GM19463 (cell line): ENCODE data around the gene ASXL1.

ENCODE experiments used
- ATAC-seq: cut with Tn5 transposase; IDR thresholded peaks from one replicate; pipeline ENCODE4 v1.9.1; 2021; ENCODE audit warnings: mild to moderate bottlenecking, moderate library complexity; ENCODE audit not compliant: unreplicated experiment

The ASXL1 gene

DNA sequence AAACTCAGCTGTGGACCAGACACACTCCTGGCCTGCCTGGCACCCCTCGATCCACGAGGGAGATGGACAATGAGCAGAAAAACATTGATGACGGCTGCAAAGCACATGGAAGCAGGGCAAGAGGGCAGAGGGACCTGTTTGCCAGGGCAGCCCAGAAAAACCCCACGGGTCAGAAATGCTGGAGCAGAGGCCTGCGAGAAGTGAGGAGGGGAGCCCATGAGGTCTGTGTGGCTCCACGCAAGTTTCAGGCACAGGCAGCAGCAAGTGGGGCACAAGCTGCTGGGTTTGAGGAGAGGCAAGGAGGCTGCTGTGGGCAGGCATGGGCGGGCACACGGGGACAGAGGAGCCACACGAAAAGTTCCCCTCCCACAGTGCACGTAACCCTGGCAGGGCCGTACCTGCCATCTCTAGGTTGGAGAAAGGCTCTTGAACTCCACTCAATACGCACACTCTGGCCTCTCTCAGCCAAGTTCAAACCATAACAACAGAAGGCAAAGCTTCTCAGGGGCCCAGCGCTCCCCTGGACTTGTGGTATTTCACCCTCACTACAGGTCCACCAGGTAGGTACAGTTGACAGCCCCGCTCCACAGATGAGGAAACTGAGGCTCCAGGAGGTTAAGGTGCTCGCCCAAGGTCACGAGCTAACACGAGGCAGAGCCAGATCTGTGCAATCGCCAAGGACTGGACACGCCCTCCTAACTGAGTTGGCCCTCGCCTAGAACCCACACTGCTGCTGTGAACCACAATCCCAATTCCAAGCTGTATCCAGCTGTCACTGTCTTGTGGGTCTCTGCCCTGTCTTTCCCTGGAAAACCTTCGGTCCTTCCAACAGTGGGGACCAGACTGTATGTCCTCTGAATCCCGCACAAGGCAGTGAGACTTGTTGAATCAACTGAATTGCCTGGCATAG is 118.8 kb downstream of the ASXL1 start:
- no peak for ATAC-seq

DNA sequence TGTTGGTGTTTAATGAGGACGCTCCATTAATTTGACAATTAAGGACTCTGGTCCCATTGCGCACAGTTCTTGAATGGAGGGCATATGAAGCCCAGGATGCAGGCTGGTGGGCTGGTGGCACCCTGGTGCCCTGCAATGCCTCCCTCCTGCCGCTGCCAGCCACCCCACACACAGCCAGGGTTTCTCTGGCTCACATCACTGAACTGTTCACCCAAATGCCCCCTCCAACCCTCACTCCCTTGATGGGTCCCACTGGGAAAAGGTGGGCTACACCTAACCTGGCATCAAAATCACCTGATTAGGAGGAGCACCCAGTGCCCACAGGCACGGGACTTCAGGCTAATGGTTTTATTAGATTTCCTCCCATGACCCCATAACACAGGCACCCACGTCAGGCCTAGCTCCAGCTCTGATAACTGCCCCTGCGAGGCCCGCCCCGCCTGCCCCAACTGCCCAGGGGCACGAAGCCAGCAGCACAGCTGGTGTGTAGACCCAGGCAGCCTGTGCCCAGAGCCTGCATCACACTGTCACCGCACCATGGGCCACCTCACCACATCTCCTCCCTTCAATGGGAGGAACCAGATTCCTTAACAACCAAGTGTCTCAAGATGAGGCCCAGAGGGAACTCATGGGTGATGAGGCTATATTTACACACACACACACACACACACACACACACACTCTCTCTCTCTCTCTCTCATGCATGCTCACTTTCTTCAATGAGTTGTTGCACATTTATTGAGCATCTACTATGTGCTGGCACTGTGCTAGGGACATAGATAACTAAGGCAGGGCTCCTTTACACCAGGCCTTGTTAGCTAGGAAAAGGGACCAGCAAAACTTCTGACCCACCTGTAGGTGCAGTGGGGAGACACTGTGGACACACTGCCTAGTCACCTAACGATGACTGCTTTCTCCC is 119.7 kb downstream of the ASXL1 start:
- no peak for ATAC-seq

DNA sequence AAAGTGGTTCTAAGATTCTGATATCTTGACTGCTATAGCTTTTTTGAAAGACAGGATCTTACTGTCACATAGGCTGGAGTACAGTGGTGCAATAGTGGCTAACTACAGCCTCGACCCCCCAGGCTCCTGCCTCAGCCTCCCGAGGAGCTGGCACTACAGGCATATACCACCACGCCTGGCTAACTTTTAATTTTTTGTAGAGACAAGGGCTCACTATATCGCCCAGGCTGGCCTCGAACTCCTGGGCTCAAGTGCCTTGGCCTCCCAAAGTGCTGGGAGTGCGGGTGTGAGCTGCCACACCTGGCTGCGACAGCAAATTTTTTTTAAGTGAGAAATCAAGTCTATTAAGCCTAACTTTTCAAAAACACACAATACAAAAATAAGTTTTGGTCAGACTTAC is 120.4 kb downstream of the ASXL1 start:
- ATAC-seq, result no peak

DNA sequence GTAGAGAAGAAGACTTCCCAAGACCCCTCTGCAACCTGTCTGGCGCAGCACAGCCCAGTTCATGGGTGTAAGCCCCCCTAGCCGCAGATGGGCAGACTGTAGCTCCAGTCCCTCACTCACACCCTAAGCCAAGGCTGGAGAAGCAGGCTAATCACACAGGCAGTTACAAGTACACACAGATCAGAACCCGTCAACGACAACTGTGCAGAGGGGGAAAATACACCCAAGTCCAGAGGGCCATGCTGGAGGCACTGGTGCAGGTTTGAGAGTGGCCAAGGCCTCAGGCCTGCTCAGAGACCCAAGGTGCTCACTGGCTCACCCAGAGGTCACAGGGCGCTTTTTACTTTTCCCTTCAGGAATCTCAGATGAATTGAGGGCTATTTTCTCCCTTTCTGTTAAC is 120.9 kb downstream of the ASXL1 start:
- ATAC-seq, result no peak

DNA sequence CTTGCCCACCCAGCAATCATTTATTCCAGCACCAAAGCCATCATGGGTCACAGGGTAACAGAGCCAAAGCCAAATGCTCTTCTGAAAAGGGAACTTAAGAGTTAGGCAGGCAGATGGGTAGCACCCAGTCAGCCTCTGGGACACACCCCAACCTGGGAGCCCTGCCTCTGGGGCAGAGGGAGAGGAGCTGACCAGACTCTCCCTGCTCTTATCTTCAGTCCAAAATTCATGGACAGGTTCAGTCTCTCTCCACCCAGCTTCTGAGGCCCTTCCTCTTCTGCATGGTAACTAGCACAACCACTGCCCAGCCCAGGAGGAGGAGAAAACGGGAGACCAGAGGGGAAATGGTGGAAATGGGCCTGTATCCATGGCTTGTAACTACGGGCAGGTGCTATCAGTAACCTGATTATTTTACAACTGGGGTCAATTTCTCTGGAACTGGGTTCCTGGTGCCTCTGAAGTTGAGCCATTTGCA is 121.6 kb downstream of the ASXL1 start:
- no peak for ATAC-seq

DNA sequence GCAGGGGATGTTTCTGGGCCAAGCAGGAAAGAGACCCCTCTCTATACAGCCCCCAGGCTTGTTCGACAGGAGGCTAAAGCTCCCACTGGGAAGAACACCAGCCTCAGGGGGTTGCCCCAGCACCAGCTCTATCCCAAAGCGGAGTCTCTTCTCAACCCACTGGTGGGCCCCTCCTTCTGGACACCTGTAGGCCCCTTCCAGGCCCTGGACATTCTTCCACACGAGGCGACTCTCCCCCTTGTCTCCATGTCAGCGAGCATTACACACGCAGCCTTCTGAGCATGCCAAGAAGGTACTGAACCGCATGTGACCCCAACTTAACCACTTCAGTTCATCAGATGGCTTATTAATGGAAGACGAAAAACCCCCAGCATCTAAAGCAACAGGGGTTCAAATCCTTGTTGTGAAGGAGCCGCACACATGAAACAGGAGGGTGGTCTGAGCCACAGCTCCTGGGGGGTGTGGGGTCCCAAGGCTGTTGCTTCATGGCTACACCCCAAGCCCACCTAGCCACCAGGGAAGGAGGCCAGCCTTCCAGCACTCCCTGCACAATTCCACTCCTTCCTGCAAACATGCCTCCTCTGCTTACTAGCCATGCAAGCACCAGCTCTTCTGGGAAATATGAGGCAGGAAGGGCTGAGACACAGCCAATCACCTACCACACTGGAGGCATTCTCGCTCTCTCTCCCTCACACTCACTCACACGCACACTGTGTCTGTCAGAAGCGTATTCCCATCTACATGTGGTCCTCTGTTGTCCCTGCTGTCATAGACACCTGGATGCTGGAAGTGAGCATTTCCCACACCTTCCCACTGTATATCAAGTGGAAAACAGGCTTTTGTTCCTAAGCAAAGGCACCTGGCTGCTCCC is 122.5 kb downstream of the ASXL1 start:
- ATAC-seq, result no peak

DNA sequence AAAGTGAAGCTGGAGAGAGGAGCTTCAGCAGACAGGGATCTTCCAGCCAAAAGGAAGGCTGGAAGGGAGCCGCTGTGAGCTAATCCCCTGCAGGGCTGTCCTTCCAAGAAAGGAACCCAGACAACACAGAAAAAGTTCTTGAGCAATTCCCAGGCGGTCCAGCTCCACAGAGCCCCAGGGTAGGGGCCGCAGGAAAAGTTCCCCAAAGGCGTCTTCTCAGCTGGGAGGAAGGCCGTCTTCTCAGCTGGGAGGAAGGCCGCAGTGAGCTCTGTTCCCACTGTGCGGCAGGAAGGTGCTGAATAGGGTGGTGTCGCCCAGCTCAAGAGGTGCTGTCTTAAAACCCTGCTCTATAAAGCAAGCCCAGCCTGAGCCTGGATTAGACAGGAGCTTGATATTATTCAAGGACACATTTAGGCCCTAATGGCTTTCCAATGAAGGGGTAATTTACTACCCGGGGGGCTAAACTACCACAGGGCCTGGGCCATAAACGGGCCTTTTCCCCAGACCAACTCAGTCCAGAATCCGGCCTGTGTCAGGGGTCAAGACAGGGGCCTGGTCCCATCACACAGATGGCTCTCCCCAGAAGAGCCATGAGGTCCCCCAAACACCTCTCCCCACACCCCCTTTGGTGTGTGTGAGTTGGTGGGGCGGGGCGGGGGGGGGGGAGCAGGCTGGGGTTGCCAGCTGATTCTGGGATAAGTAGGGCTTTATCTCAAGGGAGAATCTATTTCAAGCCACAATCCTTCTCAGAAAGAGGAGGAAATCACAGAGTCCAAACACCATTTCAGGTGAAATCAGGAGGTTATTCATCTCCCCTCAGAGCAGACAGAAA is 123.4 kb downstream of the ASXL1 start:
- ATAC-seq, result no peak

DNA sequence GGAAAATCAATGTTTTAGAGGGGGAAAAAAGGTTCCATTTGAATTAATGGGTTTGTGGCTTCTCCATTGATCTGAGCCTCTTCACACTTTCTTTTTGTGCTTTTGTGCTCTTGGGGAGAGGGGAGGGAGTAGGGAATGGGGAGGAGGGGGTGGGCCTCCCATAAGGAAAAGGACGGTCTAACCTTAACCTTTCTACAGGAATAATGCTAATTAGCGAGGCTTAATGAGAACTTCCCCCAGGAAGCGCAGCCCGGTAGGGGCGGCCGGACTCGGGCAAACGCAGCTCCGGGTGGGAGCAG is 124.0 kb downstream of the ASXL1 start:
- ATAC-seq, result no peak

DNA sequence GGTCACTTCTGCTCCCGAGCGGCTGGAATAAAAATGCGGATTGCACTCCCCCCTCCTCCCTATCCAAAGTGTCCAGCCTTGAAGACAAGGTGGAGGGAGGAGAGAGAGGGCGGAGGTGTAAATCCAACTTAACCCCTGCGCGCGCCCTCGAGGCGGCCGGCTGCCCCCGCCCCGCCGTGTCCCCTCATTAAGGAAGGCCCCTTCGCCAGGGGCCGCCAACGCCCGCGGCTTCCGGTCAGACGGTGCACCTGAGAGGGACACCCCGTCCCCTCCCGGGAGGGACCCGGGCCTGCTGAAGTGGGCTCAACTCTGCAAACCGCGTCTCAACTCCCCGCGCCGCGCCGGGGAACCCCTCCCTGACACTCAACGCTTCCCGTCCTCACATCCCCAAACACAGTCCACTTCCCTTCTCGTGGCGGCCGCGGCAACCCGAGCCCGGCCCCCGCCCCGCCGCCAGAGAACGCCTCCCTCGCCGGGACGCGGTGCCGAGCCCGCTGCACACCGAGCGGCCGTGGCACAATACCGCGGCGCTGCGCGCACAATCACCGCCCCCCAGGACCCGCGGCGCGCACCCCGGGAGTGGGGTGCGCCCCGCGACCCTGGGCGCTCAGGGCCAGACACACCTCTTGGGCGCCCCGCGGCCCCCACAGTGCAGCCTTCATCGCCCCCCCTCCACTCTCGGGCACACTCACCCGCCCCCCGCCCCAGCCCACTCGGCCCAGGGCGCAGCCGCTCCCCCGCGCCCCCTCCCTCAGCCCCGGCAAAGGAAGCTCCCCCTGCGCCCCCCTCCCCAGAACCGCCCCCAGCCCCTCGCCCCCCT is 124.5 kb downstream of the ASXL1 start:
- ATAC-seq, result no peak

DNA sequence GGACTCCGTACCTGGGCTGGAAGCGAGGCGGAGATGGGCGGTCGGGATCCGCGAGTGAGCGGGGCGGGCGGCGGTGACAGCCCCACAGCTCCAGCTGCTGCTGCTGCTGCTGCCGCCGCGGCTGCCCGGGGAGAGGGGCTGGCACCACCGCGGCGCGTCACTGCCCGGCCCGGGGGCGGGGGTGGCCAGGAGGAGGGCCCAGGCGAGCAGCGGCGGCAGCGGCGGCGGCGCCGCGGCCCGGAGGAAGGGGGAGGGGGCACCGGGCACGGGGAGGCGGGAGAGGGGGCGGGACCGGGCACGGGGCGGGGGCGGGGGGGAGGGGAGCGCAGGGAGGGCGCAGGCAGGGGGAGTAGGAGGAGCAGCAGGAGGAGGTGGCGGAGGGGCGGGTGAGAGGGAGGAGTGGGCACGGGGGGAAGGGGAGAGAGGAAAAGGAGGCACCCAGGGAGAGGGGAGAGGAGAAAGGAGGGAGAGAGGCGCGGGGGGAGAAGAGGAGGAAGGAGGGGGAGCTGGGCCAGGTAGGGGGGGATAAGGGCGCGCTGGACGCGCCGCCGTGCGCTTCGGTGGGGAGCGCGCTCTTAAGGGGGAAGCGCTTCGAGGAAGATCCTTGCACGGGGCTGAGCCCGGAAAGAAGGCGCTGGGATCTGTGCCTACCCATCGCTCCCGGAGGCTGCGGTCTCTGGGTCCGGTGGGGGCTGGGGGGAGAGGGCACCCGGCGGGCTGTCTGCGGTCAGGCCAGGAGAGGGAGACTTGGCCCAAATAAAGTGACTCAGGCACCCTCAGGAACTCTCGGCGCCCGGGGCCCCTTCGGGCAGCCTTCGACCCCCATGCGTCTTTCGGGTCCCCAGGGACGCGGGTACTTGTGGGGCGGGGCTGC is 125.5 kb downstream of the ASXL1 start:
- ATAC-seq, result no peak

DNA sequence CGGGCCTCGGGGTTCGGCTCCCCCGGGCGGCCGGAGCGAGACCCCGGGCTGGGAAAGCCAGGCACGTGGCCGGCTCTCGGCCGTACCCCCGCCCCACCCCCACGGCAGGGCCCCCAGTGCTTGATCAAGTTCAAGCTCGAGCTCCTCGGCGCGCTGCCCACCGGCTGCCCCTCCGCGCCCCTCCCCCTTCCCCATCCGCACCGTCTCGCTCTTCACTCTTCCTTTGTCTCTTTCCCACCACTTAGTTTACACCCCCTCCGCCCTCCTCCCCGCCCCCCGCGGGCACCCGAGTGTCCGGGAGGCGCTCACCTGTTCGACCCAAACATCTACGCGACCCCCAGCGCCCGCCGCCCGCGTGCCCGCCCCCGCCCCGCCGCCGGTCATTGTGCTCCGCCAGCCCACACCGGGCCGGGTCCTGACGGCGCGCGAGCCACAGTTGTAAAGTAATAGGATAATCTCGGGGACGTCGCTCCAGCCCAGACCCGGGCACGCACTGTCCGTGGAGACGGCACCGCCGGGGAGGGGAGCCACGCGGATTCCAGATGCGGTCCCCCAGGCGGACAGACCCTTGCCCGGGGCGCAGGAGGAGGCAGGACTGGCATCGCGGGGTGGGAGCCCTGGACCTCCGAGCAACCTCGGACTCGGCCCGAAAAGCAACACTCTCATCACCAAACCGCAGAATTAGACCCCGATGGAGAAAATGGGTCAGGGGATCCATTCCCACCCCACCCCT is 126.3 kb downstream of the ASXL1 start:
- no peak for ATAC-seq

DNA sequence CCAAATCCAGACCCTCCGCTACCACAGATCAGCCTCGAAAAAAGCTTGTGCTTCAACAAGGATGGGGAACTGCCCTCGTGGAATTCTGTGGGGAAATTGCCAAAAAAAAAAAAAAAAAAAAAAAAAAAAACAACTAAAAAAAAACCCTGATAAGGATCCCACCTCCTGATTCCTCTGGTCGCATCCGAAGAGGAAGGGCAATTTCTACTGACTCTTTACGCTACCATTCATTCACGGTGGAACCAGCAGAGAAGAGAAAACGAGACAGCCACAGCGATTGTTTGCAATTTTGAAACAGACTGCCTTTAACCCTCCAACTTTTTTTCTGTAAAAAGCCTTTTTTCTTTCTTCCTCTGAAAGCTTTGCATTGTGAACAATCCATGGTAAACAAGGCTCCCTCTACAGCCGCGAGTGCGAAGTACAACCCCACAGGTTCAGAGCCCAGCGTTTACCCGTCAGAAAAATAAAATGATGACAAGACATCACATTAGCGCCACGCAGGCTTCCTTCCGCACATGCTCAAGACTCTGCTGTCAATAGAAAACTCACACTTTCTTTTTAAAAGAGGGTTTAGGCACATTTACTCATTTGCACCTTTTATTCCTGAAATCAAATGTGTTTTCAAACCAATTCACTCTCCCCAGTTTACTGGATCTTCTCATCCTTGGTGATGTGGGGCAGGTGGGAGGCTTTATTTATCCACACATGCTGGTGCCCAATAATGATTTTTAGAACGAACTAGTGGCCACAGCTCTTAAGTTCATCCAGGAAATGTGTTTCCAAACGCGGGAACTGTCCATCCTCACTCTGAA is 127.0 kb downstream of the ASXL1 start:
- ATAC-seq, result peak; percentile 72

DNA sequence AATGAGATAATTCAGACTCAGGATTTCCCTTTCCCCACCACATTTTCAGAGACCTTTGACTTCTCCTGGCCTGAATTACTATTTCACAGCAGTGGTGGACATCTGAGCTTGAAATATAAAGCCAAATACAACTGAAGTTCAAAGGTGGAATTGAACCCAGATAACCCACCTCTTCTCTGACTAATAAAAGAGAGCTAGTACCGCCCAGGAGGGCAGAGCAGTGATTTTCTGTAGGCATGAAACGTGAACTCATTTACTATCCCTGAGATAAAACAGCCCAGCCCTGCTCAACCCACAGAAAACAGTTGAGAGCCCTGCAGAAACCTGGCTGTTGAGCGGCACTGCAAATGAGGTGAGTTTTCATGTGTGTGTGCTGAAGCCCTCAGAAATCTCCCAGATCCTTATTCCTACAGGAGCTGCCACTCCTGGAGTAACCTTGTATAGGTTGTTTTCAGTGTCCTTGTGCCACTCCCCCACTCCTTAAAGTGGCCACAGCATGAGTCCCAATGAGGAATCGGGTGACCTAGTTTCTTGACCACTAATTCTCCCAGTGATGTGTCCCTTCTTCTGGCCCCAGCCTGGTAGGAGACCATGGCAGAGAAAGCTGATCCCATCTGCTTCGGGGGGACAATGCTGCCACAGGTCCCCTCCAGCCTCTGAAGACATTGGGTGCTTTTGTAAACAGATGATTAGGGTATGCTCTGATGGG is 127.8 kb downstream of the ASXL1 start:
- no peak for ATAC-seq

DNA sequence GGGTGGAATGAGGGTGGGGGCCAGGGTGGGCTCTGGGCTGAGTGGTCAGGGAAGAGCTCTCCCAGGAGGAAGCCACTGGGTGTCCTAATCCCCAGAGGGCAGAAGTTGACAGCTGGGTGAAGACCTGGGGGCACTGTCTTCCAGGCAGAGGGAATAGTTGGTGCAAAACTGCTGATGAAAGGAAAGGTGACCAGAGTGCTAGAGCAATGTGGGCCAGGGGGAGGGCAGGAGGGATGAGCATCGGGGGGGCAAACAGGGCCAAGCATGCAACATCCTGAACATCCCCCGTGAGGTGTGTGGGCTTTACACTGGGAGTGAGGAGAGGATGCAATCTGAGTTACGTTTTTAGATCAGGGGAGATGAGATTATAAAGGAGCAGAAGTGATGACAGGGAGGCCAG is 129.2 kb downstream of the ASXL1 start:
- ATAC-seq, result no peak

DNA sequence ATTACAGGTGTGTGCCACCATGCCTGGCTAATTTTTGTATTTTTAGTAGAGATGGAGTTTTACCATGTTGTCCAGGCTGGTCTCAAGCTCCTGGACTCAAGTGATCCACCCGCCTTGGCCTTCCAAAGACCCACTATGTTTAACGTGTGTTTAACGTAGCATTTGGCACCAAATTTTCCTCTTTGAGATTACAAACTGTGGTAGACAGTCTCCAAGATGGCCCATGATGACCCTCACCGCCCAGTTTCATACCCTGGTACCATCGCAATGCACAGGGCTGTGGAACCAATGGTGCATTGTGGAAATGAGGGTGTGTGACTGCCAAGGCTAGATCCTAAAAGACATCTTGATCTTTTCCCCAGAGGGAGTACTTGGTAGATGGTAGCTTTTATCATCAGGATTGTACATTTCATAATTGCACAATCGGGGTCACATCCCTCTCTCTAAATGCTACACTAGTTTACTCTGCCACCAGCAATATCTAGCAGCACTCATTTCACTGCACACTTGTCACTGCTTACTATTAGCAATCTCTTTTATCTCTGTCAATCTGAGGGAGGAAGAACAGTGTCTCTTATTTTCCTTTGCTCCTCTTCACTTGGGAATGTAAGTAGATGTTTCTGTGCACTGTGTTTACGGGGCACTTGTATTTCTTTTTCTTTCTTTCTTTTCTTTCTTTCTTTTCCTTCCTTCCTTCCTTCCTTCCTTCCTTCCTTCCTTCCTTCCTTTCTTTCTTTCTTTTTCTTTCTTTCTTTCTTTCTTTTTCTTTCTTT is 130.1 kb downstream of the ASXL1 start:
- ATAC-seq, result no peak
